HG03135 (cell line): ENCODE data around the gene DDHD1.

ENCODE experiments used
- ATAC-seq: cut with Tn5 transposase; IDR thresholded peaks from one replicate; pipeline ENCODE4 v1.9.1; 2021; ENCODE audit warnings: mild to moderate bottlenecking, moderate library complexity; ENCODE audit not compliant: unreplicated experiment

Gene DDHD1

GRCh38 chr14:53001787-53002378, 151.2 kb downstream of the DDHD1 start:
- ATAC-seq, result no peak

GRCh38 chr14:52998376-52999015, 154.6 kb downstream of the DDHD1 start:
- ATAC-seq, result no peak

- no peak for ATAC-seq
These were observed 156.6 kb downstream of the DDHD1 start for GRCh38 chr14:52996493-52996892.

- no peak for ATAC-seq
These were observed 157.1 kb downstream of the DDHD1 start for GRCh38 chr14:52995998-52996397.

- ATAC-seq, result no peak
These were observed 160.8 kb downstream of the DDHD1 start for GRCh38 chr14:52992236-52992870.

- ATAC-seq, result no peak
These were observed 165.0 kb downstream of the DDHD1 start for GRCh38 chr14:52988139-52988538.

GRCh38 chr14:52987514-52987913, 165.6 kb downstream of the DDHD1 start:
- no peak for ATAC-seq

- ATAC-seq, result no peak
These were observed 166.1 kb downstream of the DDHD1 start for GRCh38 chr14:52987042-52987441.
